PFSK-1 (cell line): ENCODE data around the gene TFPI.

Experiments
- FOXP2 ChIP-seq: optimal IDR thresholded peaks from 2 replicates; pipeline ENCODE3; 2011; ENCODE audit warnings: borderline replicate concordance, control low read depth, inconsistent platforms; ENCODE audit not compliant: insufficient read depth; ENCODE audit errors: extremely low read length, extremely low read depth
- POLR2AphosphoS5 ChIP-seq: IDR thresholded peaks from 2 replicates; pipeline ENCODE4 v1.6.1; 2012; ENCODE audit warnings: low read depth, mild to moderate bottlenecking, control low read depth, low read length, moderate library complexity
- SIN3A ChIP-seq: IDR thresholded peaks from 2 replicates; pipeline ENCODE4 v1.6.1; 2012; ENCODE audit warnings: mild to moderate bottlenecking, low read length, moderate library complexity, borderline replicate concordance; ENCODE audit not compliant: insufficient read depth
- TAF1 ChIP-seq: IDR thresholded peaks from 2 replicates; pipeline ENCODE4 v1.6.1; 2012; ENCODE audit warnings: low read length, control low read depth, borderline replicate concordance; ENCODE audit not compliant: insufficient read depth
- TF ChIP-seq, protein P1 (sequence below), 2 experiments: IDR thresholded peaks; 2 replicates each; pipeline versions ENCODE4 v1.6.1 to v1.8.0; 2011 to 2012; ENCODE audit warnings: low read depth in 2 of 2, low read length in 2 of 2, control low read depth in 1 of 2, inconsistent platforms in 1 of 2, mild to moderate bottlenecking in 1 of 2, moderate library complexity in 1 of 2; ENCODE audit not compliant: insufficient read depth in 1 of 2

The TFPI gene

DNA sequence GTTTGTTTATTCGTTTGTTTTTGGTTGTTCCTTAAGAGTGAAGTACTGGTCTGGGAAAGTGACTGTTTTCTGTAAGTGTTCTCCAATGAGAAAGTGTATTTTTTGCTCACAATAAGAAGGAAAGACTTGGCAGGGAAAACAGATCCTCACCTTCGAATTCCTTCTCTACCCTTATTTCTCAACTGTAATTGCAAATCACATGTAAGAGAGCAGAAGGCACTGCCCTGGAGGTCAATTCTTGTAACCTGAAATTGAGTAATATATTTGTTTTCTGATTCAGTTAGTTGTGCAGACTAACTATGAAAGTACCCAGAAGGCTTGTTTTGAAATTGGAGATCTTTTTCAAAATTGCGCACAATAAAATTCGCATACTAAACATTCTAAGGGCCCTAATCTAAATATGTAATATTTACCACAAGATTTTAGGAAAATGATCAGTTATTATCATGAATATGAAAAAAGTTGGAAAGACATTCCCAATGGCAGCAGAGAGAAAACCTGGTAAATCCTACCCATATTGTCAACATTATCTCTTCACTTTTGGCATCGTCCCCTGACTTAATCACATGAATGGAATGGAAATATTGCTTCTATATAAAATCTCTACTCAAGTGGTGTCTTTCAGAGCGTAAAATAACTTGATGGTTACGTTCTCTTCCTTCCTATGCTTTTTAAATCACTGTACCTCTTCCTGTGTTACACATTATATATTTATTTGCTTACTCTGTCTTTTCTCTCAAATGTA is 24.1 kb downstream of the TFPI start:
- TF ChIP-seq TAF1, result no peak
- TF ChIP-seq POLR2AphosphoS5, result no peak
- TF ChIP-seq SIN3A, result no peak
- TF ChIP-seq FOXP2, result no peak
- TF ChIP-seq, protein P1, sequence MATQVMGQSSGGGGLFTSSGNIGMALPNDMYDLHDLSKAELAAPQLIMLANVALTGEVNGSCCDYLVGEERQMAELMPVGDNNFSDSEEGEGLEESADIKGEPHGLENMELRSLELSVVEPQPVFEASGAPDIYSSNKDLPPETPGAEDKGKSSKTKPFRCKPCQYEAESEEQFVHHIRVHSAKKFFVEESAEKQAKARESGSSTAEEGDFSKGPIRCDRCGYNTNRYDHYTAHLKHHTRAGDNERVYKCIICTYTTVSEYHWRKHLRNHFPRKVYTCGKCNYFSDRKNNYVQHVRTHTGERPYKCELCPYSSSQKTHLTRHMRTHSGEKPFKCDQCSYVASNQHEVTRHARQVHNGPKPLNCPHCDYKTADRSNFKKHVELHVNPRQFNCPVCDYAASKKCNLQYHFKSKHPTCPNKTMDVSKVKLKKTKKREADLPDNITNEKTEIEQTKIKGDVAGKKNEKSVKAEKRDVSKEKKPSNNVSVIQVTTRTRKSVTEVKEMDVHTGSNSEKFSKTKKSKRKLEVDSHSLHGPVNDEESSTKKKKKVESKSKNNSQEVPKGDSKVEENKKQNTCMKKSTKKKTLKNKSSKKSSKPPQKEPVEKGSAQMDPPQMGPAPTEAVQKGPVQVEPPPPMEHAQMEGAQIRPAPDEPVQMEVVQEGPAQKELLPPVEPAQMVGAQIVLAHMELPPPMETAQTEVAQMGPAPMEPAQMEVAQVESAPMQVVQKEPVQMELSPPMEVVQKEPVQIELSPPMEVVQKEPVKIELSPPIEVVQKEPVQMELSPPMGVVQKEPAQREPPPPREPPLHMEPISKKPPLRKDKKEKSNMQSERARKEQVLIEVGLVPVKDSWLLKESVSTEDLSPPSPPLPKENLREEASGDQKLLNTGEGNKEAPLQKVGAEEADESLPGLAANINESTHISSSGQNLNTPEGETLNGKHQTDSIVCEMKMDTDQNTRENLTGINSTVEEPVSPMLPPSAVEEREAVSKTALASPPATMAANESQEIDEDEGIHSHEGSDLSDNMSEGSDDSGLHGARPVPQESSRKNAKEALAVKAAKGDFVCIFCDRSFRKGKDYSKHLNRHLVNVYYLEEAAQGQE (IDR thresholded peaks at IDR 0.05; ENCODE audit: insufficient read depth in 1 of 2, low read depth in 2 of 2, low read length in 2 of 2), result no peak

GRCh38 chr2:187529248-187529976 is 24.8 kb downstream of the TFPI start:
- no peak for TF ChIP-seq POLR2AphosphoS5
- no peak for TF ChIP-seq SIN3A
- TF ChIP-seq, protein P1 (IDR thresholded peaks at IDR 0.05; ENCODE audit: insufficient read depth in 1 of 2, low read depth in 2 of 2, low read length in 2 of 2), result no peak
- TF ChIP-seq TAF1, result no peak
- no peak for TF ChIP-seq FOXP2

DNA sequence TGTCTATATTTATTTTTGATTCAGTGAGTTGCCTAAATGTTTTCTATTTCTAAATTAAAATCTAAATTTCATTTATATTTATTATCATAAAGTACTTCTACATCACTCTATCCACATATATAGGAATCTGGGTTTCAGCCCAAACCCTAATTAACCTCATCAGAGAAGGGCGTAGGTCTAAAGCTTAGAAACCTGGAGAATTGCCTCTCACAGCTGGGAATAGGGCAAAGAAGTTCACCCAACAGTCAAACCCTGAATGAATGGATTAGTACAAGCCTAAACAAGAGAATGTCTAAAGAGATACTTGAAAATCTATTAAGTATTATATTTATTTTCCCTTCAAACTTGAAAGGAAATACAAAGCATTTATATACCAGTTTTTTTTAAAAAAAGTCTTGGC is 26.2 kb downstream of the TFPI start:
- TF ChIP-seq, protein P1 (IDR thresholded peaks at IDR 0.05; ENCODE audit: insufficient read depth in 1 of 2, low read depth in 2 of 2, low read length in 2 of 2), result no peak
- TF ChIP-seq TAF1 (no peak), FOXP2 (no peak), POLR2AphosphoS5 (no peak), SIN3A (no peak)

GRCh38 chr2:187527262-187527661 is 27.0 kb downstream of the TFPI start:
- TF ChIP-seq POLR2AphosphoS5 (no peak), SIN3A (no peak), TAF1 (no peak), FOXP2 (no peak)
- TF ChIP-seq, protein P1 (IDR thresholded peaks at IDR 0.05; ENCODE audit: insufficient read depth in 1 of 2, low read depth in 2 of 2, low read length in 2 of 2), result no peak
